ENCODE results near the gene LHFPL2. TPM values are rescaled to one million over a fixed set of nuclear protein-coding genes. Genes with fewer than 3 reads are reported as not detected.

The LHFPL2 gene
- total RNA-seq, 2 experiments from 2014 or later: 0.19 to 0.25 TPM

DNA sequence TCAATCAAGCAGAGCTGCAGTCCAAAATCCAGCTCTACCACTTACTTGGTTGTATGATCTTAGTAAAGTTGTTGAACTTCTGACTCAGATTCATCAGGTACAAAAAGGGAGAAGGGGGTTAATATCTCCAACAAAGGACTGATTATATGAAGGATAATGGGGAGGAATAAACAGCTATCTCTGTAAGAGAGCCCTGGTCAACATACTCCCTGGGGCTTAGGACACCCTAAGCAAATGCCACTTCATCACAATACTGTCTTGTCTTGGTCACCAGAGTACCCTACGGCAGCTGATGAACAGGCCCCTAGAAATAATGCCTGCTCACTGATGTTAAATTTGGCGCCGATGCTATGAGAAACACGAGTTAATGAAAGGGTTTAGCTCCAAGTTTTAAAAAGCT is 34.8 kb downstream of the LHFPL2 start:
- H3K9me3 Mint-ChIP-seq: no peaks in the 10 kb centered on the region
- DNase-seq (no peak), ATAC-seq (ENCODE audit: poor library complexity) (no peak)
- Histone ChIP-seq H3K27ac (ENCODE audit: low read depth in 1 of 2, low read length in 2 of 2) (no peak overlapping the region), H3K4me3 (ENCODE audit: low read length) (no peak overlapping the region), H3K36me3 (ENCODE audit: insufficient read depth, low read length) (no peaks in the 10 kb centered on the region), H3K27me3 (ENCODE audit: control insufficient read depth in 1 of 2, insufficient read depth in 2 of 2, low read length in 2 of 2) (no peaks in the 10 kb centered on the region), H3K4me1 (ENCODE audit: insufficient read depth, low read length) (no peaks in the 10 kb centered on the region), H3K9me3 (ENCODE audit: control insufficient read depth in 1 of 2, insufficient read depth in 1 of 2, low read length in 2 of 2) (no peaks in the 10 kb centered on the region)
- H3K27me3 Mint-ChIP-seq: no peaks in the 10 kb centered on the region
- POLR2A ChIA-PET: no interaction called here
- H3K36me3 Mint-ChIP-seq (ENCODE audit: low read depth): no peaks in the 10 kb centered on the region
- H3K27ac Mint-ChIP-seq: no peak overlapping the region
- H3K4me1 Mint-ChIP-seq (ENCODE audit: low read depth): no peaks in the 10 kb centered on the region
- no peak overlapping the region for H3K4me3 Mint-ChIP-seq
- CTCF ChIA-PET: no interaction called here
- TF ChIP-seq, protein P1, sequence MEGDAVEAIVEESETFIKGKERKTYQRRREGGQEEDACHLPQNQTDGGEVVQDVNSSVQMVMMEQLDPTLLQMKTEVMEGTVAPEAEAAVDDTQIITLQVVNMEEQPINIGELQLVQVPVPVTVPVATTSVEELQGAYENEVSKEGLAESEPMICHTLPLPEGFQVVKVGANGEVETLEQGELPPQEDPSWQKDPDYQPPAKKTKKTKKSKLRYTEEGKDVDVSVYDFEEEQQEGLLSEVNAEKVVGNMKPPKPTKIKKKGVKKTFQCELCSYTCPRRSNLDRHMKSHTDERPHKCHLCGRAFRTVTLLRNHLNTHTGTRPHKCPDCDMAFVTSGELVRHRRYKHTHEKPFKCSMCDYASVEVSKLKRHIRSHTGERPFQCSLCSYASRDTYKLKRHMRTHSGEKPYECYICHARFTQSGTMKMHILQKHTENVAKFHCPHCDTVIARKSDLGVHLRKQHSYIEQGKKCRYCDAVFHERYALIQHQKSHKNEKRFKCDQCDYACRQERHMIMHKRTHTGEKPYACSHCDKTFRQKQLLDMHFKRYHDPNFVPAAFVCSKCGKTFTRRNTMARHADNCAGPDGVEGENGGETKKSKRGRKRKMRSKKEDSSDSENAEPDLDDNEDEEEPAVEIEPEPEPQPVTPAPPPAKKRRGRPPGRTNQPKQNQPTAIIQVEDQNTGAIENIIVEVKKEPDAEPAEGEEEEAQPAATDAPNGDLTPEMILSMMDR (IDR thresholded peaks at IDR 0.05): no peak
- intact Hi-C loops (cut with DNase I, micrococcal nuclease): no loop called here

DNA sequence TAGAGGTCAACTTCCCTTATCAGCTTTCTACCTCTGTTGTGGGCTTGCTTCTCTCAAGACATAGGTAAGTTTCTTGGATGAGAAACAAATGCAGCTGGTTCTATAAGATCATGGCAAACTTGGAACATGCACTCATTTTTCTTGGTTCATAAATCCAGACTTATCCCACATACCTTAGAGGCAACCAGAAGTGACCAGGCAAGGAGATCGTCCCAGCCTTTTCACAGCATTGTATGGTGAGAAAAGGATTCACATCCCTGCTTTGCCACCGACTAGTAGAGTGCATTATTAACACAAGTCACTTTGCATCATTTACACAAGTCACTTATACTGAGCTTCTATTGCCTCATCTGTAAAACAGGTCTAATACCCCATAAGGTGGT is 35.4 kb downstream of the LHFPL2 start:
- H3K9me3 ChIP-seq (ENCODE audit: control insufficient read depth in 1 of 2, insufficient read depth in 1 of 2, low read length in 2 of 2): no peaks in the 10 kb centered on the region

DNA sequence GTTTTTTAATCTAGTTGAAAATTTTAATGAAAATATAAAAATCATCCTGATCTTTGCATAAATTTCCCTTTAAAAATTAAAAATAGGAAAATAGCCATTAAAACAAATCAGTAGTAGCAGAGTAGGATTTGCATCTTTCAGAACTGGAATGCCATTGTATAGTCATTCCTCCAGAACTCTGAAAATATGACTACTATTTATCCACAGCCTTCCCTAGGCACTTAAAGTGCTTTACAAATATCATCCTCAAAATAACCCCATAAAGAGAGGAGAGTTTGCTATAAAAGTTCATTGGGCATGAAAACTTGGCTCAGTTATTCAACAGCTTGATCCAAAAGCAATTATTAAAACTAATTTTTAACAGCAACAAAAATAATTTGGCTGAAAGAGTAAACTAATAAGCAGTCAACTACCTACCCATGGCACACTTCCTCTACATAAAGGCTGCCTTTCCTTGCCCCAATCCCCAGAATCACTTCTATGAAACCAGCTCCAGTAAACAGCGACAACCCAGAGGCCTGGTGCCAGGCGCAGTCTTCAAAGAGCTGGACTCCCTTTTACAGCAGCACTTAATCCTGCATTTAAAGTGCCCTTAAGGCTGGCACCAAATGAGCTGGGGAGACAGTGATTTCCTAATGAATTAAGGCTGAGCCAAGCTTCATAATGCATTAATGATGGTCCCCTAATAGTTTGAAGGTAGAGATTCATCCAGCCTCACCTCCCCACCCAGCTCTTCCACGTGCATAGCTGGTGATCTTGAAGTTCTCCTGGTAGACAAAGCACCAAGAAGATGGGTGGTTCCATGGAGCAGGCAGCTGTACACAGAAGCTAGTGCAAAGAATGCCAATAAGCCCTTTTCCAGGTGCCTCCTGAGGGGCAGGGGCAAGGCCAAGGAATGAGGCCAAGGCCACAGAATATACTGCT is 36.1 kb downstream of the LHFPL2 start:
- Mint-ChIP-seq H3K9me3 (no peaks in the 10 kb centered on the region), H3K27ac (no peak overlapping the region), H3K4me3 (no peak overlapping the region), H3K4me1 (ENCODE audit: low read depth) (no peaks in the 10 kb centered on the region), H3K27me3 (no peaks in the 10 kb centered on the region), H3K36me3 (ENCODE audit: low read depth) (no peaks in the 10 kb centered on the region)
- TF ChIP-seq, protein P1 (IDR thresholded peaks at IDR 0.05): no peak
- no peaks in the 10 kb centered on the region for H3K4me1 ChIP-seq (ENCODE audit: insufficient read depth, low read length)
- H3K27ac ChIP-seq (ENCODE audit: low read depth in 1 of 2, low read length in 2 of 2): no peak overlapping the region
- intact Hi-C loops (cut with DNase I, micrococcal nuclease): no loop called here
- no peaks in the 10 kb centered on the region for H3K27me3 ChIP-seq (ENCODE audit: control insufficient read depth in 1 of 2, insufficient read depth in 2 of 2, low read length in 2 of 2)
- ChIA-PET CTCF (no interaction called here), POLR2A (no interaction called here)
- ATAC-seq (ENCODE audit: poor library complexity): no peak
- H3K4me3 ChIP-seq (ENCODE audit: low read length): no peak overlapping the region
- H3K9me3 ChIP-seq (ENCODE audit: control insufficient read depth in 1 of 2, insufficient read depth in 1 of 2, low read length in 2 of 2): no peaks in the 10 kb centered on the region
- H3K36me3 ChIP-seq (ENCODE audit: insufficient read depth, low read length): no peaks in the 10 kb centered on the region
- DNase-seq: no peak

More for the DNA sequence above, 35.4 kb downstream of the LHFPL2 start:
- TF ChIP-seq, protein P1 (IDR thresholded peaks at IDR 0.05): no peak
- Histone ChIP-seq H3K4me1 (ENCODE audit: insufficient read depth, low read length) (no peaks in the 10 kb centered on the region), H3K36me3 (ENCODE audit: insufficient read depth, low read length) (no peaks in the 10 kb centered on the region), H3K4me3 (ENCODE audit: low read length) (no peak overlapping the region), H3K27me3 (ENCODE audit: control insufficient read depth in 1 of 2, insufficient read depth in 2 of 2, low read length in 2 of 2) (no peaks in the 10 kb centered on the region), H3K27ac (ENCODE audit: low read depth in 1 of 2, low read length in 2 of 2) (no peak overlapping the region)
- DNase-seq: no peak
- ATAC-seq (ENCODE audit: poor library complexity): no peak
- CTCF ChIA-PET: no interaction called here
- H3K36me3 Mint-ChIP-seq (ENCODE audit: low read depth): no peaks in the 10 kb centered on the region
- intact Hi-C loops (cut with DNase I, micrococcal nuclease): no loop called here
- no peaks in the 10 kb centered on the region for H3K27me3 Mint-ChIP-seq
- POLR2A ChIA-PET: no interaction called here
- no peak overlapping the region for H3K4me3 Mint-ChIP-seq
- no peaks in the 10 kb centered on the region for H3K9me3 Mint-ChIP-seq
- no peaks in the 10 kb centered on the region for H3K4me1 Mint-ChIP-seq (ENCODE audit: low read depth)
- no peak overlapping the region for H3K27ac Mint-ChIP-seq
